Measurements from ENCODE around the gene NEK2.

Gene NEK2

GRCh38 chr1:211616231-211616964, 59.0 kb downstream of the NEK2 start:
- peak in 1 of 10 donors; percentile 26 for DNase-seq
- intact Hi-C loops (cut with DNase I) = no loop called here

DNA sequence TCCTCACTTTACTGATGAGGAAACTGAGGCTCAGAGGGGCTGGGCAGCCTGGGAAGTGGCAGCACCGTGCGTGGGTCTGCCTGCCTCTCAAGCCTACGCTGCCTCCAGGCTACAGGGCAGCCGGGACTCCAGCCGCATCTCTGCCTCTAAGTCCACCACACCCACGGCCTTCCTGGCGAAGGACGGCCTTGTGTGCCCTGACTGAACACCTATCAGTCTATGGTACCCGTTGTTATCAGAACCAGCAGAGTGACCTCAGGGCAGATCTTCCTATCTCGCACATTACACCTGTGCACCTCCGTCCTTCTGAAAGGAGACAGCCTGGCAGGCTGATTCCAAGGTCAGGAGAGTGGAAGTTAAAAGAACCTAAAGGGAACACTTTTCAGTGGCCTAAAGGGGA, 60.8 kb downstream of the NEK2 start:
- no peak for DNase-seq
- intact Hi-C loops (cut with DNase I) = no loop called here

DNA sequence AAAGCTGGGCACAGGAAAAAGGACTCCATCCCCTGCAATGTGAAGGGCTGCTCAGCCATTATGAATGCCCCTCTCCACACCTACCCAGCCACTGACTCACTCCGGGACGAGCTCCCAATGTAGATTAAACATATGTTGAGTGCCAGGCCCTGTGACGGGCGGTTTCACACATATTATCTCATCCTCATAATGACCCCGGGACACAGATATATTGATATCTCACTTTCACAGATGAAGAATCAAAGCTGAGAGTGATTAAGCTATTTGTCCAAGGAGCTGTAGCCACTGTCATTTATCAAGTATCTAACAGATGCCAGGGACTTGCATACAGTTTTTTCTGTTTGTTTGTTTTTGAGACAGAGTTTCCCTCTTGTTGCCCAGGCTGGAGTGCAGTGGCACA, 61.5 kb downstream of the NEK2 start:
- intact Hi-C loops (cut with DNase I) = no loop called here
- peak in 1 of 10 donors; percentile 47 for DNase-seq

- intact Hi-C loops (cut with DNase I) = no loop called here
- DNase-seq = peak in 4 of 10 donors; percentile 24 to 89 (median 54)
These were observed 62.1 kb downstream of the NEK2 start for GRCh38 chr1:211613108-211613947.

- DNase-seq = peak in 1 of 10 donors; percentile 59
- intact Hi-C loops (cut with DNase I) = no loop called here
These were observed 62.7 kb downstream of the NEK2 start for GRCh38 chr1:211612786-211613107.
